ENCODE data around the gene PROX1. TPM values are rescaled to one million over a fixed set of nuclear protein-coding genes. Genes with fewer than 3 reads are reported as not detected.

PROX1 gene, protein sequence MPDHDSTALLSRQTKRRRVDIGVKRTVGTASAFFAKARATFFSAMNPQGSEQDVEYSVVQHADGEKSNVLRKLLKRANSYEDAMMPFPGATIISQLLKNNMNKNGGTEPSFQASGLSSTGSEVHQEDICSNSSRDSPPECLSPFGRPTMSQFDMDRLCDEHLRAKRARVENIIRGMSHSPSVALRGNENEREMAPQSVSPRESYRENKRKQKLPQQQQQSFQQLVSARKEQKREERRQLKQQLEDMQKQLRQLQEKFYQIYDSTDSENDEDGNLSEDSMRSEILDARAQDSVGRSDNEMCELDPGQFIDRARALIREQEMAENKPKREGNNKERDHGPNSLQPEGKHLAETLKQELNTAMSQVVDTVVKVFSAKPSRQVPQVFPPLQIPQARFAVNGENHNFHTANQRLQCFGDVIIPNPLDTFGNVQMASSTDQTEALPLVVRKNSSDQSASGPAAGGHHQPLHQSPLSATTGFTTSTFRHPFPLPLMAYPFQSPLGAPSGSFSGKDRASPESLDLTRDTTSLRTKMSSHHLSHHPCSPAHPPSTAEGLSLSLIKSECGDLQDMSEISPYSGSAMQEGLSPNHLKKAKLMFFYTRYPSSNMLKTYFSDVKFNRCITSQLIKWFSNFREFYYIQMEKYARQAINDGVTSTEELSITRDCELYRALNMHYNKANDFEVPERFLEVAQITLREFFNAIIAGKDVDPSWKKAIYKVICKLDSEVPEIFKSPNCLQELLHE
- total RNA-seq: 10 to 100 TPM; 34.6 to 51.3 (median 38.4) TPM

DNA sequence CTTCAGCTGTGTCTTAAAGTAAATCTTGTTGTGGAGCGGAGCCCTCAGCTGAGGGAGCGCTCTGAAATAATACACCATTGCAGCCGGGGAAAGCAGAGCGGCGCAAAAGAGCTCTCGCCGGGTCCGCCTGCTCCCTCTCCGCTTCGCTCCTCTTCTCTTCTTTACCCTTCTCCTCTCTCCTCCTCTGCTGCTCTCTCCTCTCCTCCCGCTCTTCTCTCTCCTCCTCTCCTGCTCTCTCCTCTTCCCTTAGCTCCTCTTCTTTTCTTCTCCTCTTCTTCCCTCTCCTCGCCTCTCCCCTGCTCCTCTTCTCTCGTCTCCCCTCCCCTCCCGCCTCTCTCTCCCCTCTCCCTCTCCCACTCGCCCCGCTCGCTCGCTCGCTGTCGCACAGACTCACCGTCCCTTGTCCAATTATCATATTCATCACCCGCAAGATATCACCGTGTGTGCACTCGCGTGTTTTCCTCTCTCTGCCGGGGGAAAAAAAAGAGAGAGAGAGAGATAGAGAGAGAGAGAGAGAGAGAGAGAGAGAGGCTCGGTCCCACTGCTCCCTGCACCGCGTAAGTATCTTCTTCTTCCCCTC is at the start of gene PROX1:
PROX1 (plus strand) TSS at position 47 of the 580 bp plus-strand sequence. CDS start 8,563 bp downstream, outside the sequence.
- H3K4me1 ChIP-seq: peaks cover 37 to 41% of the 10 kb centered on the region in 2 donors
- TF ChIP-seq POLR2A (IDR thresholded peaks at IDR 0.05): peak; percentile 20 to 97
- TF ChIP-seq, protein P1, sequence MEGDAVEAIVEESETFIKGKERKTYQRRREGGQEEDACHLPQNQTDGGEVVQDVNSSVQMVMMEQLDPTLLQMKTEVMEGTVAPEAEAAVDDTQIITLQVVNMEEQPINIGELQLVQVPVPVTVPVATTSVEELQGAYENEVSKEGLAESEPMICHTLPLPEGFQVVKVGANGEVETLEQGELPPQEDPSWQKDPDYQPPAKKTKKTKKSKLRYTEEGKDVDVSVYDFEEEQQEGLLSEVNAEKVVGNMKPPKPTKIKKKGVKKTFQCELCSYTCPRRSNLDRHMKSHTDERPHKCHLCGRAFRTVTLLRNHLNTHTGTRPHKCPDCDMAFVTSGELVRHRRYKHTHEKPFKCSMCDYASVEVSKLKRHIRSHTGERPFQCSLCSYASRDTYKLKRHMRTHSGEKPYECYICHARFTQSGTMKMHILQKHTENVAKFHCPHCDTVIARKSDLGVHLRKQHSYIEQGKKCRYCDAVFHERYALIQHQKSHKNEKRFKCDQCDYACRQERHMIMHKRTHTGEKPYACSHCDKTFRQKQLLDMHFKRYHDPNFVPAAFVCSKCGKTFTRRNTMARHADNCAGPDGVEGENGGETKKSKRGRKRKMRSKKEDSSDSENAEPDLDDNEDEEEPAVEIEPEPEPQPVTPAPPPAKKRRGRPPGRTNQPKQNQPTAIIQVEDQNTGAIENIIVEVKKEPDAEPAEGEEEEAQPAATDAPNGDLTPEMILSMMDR (IDR thresholded peaks at IDR 0.05): peak in 3 of 6 experiments; percentile 14 to 21 (median 19)
- DNase-seq: no peak

DNA sequence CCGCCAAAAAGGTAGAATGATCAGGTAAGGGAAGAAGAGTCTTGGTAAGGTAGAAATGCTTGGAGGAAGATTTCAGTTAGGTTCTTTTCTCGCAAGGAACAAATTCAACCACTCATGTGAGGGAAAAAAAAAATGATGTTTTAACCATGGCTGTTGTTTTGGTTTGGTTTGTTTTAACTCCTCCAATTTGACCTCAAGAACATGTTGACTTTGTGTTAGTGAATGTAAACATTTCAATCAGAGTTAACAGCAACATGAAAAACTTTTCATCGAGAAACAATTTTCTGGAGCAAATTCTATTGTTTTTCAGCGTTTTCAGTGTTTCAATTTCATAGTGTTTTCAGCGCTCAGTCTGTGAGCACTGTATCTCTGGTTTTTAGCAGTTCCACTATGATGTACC is 49.0 kb upstream of the PROX1 start:
- TF ChIP-seq, protein P1 (IDR thresholded peaks at IDR 0.05): no peak
- no peak for TF ChIP-seq POLR2A (IDR thresholded peaks at IDR 0.05)
- intact Hi-C loops (cut with DNase I): loop anchor here (5.0 kb wide), 1 partner anchor 49 kb away; the partner anchor contains the start of gene PROX1
- no peak for DNase-seq
- Histone ChIP-seq H3K27me3 (no peaks in the 10 kb centered on the region), H3K4me1 (peaks cover 28 to 44% of the 10 kb centered on the region in 2 donors), H3K9me3 (no peaks in the 10 kb centered on the region), H3K36me3 (no peaks in the 10 kb centered on the region), H3K4me3 (replicated peaks in 1 of 3) (no peak overlapping the region), H3K27ac (peak overlapping the region; percentile 50 to 68 (median 53))
- 65 to 68% methylated on average over 5 of the region's 5 CpGs for WGBS, 2 donors

More for the DNA sequence above, at the start of gene PROX1:
- Histone ChIP-seq H3K9me3 (no peaks in the 10 kb centered on the region), H3K27me3 (no peaks in the 10 kb centered on the region), H3K36me3 (no peaks in the 10 kb centered on the region), H3K27ac (peak within 1 kb of the TSS; percentile 88 to 93 (median 92)), H3K4me3 (replicated peaks in 1 of 3) (peak within 1 kb of the TSS; percentile 11 to 56 (median 47))
- WGBS, 2 donors: 1% methylated on average over 29 of the region's 29 CpGs
- intact Hi-C loops (cut with DNase I): loop anchor here (5.0 kb wide), 1 partner anchor 51 kb away; no protein-coding TSS in a partner anchor

DNA sequence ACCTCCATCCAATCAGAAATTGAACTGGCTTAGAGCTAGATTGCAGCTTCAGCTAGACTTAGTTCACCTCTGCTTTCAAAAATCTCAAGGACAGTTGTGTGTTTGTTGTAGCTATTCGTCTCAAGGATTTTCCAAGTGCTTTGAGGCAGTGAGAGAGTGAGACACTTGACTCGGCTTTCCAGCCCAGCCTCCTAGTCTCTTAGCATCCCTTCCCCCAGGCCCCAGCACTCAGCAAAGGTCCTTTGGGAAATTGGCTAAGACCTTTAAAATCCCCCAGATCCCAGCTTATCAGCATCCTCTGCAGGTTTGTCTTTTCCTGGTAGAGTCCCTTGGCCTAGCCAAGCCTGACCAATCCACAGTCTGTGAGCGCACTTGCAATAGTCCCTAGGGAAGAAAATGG is 47.9 kb upstream of the PROX1 start:
- TF ChIP-seq POLR2A (IDR thresholded peaks at IDR 0.05): no peak
- TF ChIP-seq, protein P1 (IDR thresholded peaks at IDR 0.05): no peak
- Histone ChIP-seq H3K27ac (peak overlapping the region in 2 of 3 donors; percentile 53 to 68), H3K4me3 (replicated peaks in 1 of 3) (no peak overlapping the region), H3K27me3 (no peaks in the 10 kb centered on the region), H3K9me3 (no peaks in the 10 kb centered on the region), H3K4me1 (peaks cover 28 to 37% of the 10 kb centered on the region in 2 donors), H3K36me3 (no peaks in the 10 kb centered on the region)
- 40 to 54% methylated on average over 3 of the region's 3 CpGs for WGBS, 2 donors
- DNase-seq: peak; percentile 81 to 82
- intact Hi-C loops (cut with DNase I): loop anchor here (5.0 kb wide), 1 partner anchor 47 kb away; the partner anchor contains the start of gene PROX1

DNA sequence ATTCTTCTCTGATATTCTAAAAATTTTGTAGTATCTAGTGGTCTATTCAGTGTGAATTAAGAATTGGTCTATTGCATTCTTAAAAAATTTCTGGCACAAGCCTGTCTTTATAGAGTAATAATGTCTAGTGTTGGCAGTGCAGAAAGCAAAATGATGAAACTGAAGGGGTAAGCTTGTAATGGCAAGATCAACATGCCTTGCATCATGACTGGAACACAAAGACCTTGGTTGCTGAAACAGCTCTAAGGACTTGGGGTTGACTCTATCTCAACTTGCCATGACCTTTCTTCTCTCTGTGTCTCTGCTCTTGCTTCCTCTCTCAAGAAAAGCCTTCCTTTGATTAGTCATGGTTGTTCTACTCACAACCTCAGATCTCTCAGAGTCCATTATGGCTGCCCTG is 46.8 kb upstream of the PROX1 start:
- no peak for TF ChIP-seq POLR2A (IDR thresholded peaks at IDR 0.05)
- TF ChIP-seq, protein P1 (IDR thresholded peaks at IDR 0.05): no peak
- Histone ChIP-seq H3K36me3 (no peaks in the 10 kb centered on the region), H3K9me3 (no peaks in the 10 kb centered on the region), H3K27me3 (no peaks in the 10 kb centered on the region), H3K4me3 (replicated peaks in 1 of 3) (no peak overlapping the region), H3K4me1 (peaks cover 28 to 37% of the 10 kb centered on the region in 2 donors), H3K27ac (no peak overlapping the region)
- DNase-seq: no peak
- intact Hi-C loops (cut with DNase I): no loop called here
